GM21360 (cell line): Measurements from ENCODE around the gene GYG1.

Experiments
- ATAC-seq: cut with Tn5 transposase; IDR thresholded peaks from one replicate; pipeline ENCODE4 v1.9.1; 2021; ENCODE audit warnings: mild to moderate bottlenecking, moderate library complexity; ENCODE audit not compliant: unreplicated experiment

The GYG1 gene

DNA sequence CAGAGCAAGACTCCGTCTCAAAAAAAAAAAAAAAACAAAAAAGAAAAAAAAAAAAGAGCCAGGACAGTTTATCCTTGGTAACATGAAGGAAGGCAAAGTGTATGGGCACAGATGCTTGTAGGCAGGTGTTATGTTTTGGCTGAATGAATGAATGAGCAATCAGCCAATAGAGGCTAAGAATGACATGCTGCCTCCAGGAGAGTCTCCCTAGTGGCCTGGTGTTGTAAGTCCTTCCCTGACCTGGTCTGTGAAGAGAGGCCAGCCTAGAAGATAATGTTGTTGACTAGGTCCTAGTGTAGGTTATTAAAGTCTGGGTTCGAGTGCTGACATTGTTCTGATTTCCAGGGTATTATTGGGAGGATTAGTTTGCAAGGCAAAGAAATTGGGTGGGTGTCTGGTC is 24.9 kb downstream of the GYG1 start:
- no peak for ATAC-seq

DNA sequence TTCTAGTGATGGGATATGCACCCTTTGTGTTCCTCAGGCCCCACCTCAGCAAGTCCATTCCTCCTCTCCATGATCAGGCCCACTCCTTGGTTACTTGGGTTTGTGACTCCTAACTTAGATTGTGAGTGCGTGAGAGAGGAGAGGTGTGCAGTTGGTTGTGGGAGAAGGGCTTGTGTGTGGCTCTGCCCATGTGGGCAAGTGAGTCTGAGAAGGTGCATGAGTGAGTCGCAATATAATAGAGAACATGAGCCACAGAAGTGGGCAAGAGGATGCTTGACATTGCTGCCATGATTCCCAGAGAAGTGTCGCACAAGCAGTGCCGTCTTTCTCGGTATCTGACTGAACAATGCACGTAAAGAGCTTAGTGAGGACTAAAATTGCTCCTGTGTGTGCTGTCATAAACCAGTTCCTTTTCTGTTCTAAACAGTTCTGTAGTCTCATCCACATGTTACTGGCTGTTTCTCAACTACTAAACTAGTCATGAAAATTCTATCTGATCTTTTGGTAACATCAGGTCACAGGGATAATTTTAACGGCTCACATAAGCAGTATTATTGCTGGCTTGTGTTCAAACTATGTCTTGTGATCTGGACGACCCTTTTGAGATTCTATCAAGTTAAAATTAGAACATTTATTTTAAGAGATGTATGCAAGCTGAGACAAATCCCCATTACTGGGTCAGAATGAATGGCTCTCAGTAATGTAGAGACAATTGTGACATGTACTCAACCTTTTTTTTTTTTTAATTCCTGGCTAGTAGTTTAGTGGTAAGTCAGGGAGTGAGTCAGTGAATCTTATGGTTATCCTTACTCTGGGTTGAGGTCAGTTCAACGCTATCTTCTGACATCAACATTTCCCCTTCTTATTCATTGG is 25.6 kb downstream of the GYG1 start:
- no peak for ATAC-seq

DNA sequence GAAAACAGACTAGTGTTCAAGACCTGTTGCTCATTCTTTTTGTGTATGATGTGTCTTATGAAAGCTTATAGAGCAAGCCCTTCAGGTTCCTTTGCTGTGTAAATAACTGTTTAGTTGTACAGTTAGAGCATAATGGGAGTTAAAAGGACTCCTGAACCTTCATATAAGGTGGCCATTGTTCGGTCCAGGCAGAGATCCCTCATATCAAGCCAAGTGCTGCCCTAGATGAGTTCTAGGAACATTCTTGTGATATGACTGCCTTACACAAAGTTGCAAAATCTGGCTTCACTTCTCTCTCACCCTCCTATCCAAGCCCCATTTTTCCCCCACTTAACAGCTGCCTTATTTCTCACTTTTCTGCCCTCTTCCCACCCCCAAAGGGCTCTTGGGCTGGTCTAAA is 26.9 kb downstream of the GYG1 start:
- ATAC-seq, result no peak

DNA sequence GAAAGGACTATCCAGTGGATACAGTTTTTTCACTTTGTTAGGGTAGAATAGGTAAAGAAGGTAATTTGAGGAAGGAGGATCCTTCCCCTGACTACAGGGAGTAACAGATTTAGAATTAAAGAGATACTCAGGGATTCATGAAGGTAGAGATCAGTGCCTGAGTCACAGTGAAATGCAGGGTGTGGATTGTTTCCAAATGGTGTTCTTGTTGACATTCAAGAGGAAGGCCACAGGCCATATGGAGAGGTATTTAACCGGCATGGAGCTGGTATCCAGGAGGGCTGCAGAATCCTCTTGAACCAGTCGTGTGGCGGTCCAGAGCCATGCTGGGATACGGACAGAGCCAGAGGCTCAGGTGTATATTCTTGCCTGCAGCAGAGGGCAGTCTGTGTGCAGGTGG is 28.2 kb downstream of the GYG1 start:
- no peak for ATAC-seq

DNA sequence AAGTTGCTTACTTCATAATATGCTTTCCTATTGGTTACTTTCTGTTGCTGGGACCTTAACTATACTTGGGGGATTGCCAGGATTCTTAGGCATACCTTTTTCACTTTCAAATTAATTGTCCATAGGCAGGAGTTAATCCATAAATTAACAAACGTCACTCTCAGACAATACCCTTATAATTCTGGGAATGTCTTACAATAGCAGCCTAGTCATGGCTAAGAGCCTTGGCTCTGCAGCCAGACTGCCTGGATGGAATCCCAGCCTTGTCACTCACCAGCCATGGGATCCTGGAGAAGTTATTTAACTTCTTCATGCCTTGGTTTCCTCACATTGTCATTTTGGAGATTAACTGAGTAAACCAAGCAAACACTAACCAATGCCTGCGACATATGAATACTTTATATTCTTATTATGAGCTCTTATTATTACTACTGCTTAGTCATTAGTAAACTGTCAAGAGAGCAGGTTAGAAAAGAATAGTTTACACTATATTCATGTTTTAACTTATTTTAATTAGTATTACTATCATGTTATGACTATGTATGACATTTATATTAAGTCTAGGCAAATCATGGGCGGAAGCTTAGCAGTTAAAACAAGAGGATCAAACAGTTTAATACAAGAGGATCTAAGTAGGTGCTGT is 29.0 kb downstream of the GYG1 start:
- ATAC-seq, result no peak

DNA sequence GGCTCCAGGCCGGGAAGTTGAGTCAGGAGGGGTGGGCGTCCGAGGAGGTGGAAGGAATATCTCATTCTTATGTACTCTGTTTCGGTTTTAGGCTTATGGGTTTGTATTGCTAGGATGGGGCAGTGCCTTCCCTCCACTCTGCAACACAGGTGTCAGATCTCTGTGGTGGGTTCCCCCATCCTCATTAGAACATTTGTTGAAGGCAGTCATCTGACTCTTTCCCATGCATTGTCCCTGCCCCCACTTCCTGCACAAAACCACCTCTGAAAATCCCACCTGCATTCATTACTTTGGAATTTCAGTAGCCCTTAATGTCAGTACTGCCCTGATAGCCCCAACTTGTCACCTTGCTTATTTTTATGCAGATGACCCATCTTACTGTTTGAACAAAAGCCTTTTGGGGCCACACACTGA is 29.5 kb downstream of the GYG1 start:
- ATAC-seq, result no peak

DNA sequence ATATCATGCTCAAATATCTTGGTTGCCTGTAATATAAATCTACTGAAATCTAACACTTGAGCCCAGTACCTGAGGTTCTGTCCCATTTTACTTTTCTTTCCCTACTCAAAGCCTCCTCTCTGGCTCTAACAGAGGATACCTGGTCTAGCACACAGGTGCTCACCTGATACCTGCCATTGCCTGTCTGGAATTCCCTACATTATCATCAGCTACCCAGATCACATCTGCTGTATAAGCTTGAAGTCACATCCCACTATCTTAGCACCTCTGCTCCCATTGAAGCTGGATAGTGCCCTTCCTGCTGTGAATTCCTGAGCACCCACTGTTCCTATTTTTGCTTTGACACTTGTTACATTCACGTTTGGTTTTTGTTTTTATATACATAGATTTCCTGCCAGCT is 30.5 kb downstream of the GYG1 start:
- ATAC-seq, result no peak

DNA sequence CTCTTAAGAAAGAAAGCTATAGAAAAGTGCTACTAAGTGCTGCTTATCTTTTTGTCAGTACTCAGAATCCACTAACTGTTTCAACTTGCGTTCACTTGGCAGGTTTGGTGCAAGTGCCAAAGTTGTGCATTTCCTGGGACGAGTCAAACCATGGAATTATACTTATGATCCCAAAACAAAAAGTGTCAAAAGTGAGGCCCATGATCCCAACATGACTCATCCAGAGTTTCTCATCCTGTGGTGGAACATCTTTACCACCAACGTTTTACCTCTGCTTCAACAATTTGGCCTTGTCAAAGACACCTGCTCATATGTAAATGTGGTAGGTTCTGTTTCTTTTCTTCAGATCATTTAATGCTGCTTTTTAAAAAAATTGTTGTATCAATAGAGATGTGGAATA is 32.6 kb downstream of the GYG1 start:
- ATAC-seq, result no peak

DNA sequence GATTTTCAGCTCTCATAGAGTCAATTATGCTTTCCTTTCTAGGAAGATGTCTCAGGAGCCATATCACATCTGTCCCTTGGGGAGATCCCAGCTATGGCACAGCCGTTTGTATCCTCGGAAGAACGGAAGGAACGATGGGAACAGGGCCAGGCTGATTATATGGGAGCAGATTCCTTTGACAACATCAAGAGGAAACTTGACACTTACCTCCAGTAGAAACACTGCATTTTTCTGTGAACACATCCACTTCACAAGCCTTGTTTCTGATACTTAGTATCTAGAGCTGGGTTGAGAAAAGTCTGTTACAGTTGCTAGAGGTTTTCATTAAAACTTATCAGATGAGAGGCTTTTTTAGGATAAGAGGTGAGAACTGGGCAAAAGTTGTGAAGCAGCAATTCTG is 35.4 kb downstream of the GYG1 start:
- ATAC-seq, result no peak

DNA sequence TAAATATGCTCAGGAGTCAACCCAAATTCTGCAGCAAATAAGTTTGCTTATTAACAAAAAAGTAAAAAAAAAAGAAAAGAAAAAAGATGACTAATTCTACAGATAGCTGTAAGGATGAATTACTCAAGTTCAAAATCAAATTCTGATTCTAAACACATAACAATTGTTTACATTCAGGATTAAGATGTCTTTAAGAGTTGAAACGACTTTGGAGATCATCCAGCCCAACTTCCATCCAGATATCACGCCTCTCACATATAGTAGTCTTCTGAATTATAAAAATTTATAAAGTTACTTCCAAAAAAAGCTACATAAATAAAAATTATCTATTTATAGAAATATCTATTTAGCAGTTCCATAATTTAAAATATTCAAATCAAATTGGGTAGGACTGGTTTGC is 39.8 kb downstream of the GYG1 start:
- ATAC-seq, result no peak

DNA sequence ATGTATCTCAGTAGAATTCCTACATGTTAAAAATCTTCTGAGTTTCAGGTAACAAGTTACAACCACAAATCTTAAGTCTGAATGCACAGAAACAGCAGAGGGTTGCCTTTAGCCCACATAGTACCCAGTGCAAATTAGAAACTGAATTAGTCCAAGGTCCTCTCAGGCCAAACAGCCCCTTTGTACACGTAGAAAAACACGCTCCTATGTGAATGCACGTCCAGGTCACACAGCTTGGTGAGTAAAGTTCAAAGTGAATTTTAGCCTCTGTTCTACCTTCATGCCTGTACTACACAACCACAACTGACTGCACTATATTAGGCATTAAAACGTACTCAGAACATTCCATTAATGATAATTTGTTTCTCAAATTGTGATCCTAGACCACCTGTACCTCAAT is 46.3 kb downstream of the GYG1 start:
- no peak for ATAC-seq

DNA sequence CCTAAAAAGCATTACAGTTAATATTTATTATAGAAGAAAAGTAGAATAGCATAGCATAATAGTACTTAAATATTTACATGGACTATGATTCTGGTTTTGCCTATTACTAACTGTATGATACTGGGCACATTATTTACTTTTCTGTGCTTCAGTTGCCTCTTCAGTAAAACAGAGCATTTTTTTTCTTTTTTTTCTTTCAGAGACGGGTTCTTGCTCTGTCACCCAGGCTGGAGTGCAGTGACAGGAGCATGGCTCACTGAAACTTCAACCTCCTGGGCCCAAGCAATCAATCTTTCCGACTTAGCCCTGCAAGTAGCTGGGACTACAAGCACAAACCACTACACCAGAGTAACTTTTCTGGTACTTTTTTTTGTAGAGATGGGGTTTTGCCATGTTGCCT is 47.0 kb downstream of the GYG1 start:
- ATAC-seq, result no peak

DNA sequence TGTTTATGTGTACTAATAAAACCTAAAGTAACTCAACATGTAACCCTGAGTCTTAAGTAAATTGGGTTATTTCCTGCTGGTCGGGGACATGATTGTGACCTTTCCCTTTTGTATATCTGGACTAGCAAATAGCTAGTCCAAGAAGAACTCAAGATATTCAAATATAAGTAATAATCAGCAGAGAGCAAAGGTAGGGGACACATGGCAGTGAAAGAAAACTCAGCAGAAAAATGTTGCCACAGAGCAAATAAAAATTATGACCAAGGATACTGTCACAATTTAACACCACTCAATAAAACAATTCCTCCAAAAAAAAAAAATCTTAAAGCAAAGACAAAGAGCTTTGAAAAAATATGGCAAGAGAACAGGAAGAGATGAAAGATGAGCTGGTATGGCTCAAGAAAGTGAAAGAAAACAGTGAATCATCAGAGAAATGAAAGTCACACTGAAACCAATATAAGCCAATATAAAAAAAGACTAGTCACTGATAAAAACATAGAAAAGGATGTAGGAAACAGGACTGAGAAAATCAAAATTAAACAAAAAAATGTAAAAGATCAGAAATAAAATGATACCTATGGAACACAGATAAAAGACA is 51.5 kb downstream of the GYG1 start:
- peak; percentile 88 for ATAC-seq

DNA sequence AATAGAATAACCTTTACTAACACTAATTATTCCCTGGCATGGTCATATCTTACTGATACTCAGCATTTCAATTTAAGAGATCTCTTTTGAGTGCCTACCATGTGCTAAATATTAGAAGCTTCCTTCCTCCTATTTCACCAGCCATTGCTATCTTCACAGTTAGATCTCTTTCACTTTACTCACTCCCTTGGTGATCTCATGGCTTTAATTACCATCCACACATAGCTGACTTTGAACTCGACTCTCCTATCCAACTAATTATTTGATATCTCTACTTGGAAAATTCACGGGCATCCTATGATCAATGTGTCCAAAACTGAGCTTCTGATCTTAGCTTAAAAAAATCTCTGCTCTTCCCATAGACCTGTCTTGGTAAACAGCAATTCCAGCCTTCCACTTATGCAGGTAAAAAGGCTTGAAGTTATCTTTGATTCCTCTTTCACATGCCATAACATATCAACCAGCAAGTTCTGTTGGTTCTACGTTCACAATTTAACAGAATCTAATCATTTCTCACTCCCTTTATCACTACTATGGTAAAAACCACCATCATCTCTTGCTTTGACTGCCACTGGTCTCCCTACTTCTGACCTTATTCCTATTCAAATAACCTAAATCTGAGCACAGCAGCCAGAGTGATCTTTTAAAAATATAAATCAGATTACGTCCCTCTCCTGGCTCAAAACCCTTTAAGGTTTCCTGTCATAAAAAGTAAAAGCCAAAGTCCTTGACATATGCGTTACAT is 53.2 kb downstream of the GYG1 start:
- no peak for ATAC-seq

DNA sequence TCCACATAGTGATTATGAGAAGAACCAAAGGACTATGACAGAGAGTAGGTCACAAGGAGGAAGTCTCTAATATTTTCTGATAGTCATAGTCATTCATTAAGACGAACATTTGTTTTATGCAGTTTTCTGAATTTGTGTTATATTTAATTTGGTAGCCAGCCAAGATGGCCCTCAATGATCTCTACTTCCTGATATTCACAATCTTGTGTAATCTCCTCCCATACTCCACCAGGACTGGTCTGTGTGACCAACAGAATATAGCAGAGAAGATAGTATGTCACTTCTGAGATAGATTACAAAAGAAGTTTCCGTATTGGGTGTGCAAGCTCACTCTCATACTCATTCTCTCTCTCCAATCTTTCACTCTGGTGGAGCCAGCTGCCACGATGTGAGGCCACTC is 64.2 kb downstream of the GYG1 start:
- ATAC-seq, result no peak

DNA sequence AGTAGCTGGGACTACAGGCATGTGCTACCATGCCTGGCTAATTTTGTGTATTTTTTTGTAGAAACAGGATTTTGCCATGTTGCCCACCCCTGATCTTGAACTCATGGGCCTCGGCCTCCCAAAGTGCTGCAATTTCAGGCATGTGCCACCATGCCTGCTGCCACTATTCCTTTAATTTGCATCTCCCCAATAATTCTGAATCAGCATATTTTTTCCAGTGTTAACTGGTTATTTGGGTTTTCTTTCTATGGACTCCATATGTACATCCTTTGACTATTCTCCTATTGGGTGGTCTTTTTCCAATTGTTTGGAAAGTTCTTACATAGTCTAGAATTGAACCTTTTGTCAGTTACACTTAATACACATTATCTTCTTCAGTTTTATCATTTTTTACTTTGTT is 66.9 kb downstream of the GYG1 start:
- ATAC-seq, result no peak

DNA sequence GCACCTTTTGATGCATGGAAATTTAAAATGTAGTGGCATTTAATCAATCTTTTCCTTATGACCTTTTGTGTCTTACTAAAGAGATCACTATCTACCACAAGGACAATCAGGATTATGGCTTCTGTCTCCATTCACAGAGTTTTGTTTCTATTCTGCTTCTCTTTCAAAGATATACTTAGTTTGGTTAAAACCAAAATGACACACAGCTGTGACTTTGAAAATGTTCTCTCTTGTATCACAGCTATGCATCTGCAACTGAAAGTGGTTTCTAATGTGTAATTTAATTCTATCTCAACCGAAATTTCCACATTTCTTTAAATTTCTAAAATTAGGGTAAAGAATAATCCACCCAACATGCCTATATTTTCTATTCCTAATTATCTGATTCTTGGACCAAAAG is 67.3 kb downstream of the GYG1 start:
- ATAC-seq, result no peak

DNA sequence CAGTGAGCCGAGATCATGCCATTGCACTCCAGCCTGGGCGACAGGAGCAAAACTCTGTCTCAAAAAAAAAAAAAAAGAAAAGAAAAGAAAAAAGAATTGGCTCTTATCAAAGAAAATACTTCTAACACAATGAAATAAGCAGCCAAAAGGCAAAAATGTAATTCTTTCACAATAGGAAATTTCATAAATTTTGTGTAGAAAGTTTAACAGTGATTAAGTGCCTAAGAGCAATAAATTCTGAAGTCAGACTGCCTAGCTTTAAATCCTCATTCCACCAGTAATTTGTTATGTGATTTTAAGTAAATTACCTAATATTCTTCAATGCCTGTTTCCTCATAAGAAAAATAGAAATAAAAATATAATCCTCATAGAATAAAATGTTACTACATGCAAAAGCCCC is 70.4 kb downstream of the GYG1 start:
- ATAC-seq, result no peak

DNA sequence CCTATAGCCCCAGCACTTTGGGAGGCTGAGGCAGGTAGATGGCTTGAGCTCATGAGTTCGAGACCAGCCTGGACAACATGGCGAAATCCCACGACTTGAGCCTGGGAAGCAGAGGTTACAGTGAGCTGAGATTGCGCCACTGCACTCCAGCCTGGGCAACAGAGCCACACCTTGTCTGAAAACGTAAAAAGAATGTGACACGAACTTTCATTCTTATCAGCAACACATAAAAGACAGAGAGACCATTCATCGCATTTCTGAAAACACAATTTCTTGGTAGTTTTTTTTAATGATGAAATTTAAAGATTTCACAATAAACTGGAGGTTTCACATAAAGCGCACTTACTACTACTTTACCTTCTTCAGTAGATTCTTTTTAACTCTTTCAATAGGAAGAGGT is 76.5 kb downstream of the GYG1 start:
- no peak for ATAC-seq
